Stimulated activated naive CD8-positive, alpha-beta T cell treated with anti-CD3 and anti-CD28 coated beads, Interleukin-15, Interleukin-2, amounts not matched to agents 100 ng/mL and 50 ng/mL, for 24 hours (primary cell): Measurements from ENCODE around the gene AGAP1.

Experiments used
- H3K27ac Mint-ChIP-seq: one replicate; pipeline ENCODE4 v1.8.0; 2021; ENCODE audit warnings: mild to moderate bottlenecking, mixed read lengths
- H3K27me3 Mint-ChIP-seq: one replicate; pipeline ENCODE4 v1.8.0; 2021; ENCODE audit warnings: mixed read lengths
- H3K36me3 Mint-ChIP-seq: one replicate; pipeline ENCODE4 v1.8.0; 2021; ENCODE audit warnings: low read depth, mixed read lengths
- H3K4me1 Mint-ChIP-seq: one replicate; pipeline ENCODE4 v1.8.0; 2021; ENCODE audit warnings: low read depth, mixed read lengths
- H3K4me3 Mint-ChIP-seq: one replicate; pipeline ENCODE4 v1.8.0; 2021; ENCODE audit warnings: mild to moderate bottlenecking, mixed read lengths
- H3K9me3 Mint-ChIP-seq: one replicate; pipeline ENCODE4 v1.8.0; 2021; ENCODE audit warnings: mixed read lengths

Gene AGAP1

DNA sequence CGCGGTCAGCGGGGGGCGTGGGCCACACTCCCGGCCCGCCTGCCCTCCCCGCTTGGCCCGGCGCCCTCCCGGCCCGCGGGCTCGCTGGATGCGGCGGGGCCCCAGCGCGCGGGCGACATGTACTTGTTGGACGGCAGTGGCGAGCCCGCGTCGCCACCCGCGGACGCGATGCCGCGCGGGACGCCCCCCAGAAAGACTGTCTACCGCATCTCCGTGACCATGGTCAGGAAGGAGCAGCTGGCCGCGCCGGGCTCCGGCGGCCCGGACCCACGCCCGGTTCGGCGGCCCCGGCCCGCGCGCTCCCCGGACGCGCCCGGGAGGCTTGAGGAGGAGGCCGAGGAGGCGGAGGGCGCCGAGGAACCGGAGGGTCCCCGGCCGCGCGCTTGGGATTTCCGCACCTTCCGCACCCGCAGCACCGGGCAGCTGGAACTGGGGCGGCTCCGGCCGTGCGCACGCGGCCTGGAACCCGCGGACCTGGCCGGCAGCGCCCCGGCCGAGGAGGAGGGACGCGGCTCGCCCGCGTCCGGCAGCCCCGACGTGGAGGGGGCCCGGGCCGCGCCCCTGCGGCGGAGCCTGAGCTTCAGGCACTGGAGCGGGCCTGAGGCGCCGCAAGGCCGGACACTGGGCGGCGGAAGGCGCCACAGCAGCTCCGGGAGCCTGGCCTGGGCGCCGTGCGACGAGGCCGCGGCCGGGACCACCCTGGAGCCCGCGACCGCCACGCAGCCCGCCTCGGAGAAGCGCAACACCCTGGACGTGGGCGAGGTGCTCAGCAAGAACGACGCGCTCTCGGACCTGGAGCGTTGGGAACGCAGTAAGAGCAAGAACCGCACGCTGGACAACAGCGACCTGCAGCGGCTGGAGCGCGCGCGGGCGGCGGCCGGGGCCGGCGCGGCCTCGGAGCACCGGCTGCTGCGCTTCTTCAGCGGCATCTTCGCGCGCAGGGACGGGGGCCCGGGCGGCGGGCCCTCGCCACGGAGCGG, 176.4 kb downstream of the AGAP1 start:
- no peak overlapping the region for H3K27ac Mint-ChIP-seq
- H3K4me3 Mint-ChIP-seq = no peak overlapping the region
- H3K36me3 Mint-ChIP-seq = no peaks in the 10 kb centered on the region
- H3K9me3 Mint-ChIP-seq = no peaks in the 10 kb centered on the region
- peaks cover 8% of the 10 kb centered on the region for H3K4me1 Mint-ChIP-seq
- peaks cover 53% of the 10 kb centered on the region for H3K27me3 Mint-ChIP-seq

DNA sequence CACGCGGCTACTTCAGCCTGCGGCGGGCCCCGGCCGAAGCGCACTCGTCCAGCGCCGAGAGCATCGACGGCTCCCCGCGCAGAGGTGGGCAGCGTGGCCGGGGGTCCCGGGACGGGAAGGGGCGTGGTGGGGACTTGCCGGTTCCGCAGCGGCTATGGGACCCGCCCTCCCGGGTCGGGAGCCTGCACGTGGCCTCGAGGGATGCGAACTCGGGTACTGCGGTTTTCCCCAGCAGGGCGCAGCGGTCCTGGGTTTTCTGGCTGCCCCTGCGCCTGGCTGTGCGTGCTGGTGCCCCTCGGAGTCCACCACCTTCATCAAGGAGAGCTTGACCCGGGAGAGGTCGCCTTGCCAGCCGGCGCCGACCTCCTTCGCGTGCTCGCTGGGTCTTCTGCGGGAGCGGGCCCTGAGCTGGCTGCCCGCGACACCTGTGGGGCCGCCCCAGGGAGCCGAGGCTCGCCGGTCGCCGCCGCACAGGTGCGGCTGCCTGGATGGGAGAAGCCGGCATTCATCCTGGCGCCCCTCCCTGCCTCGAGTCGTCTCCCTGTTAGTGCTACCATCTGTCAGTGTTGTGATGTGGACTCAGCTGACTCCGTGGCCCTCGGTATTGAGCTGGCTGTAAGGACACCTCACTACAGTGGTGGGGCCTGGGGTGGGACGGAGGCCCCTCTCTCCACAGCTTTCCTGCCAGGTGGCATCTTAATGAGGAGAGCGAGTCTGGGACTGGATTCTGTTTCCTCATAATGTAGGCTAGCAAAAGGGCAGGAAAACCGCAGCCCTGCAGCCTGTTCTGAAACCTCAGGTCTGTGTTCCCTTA, 177.3 kb downstream of the AGAP1 start:
- Mint-ChIP-seq H3K36me3 (no peaks in the 10 kb centered on the region), H3K27ac (no peak overlapping the region), H3K9me3 (no peaks in the 10 kb centered on the region), H3K27me3 (peaks cover 49% of the 10 kb centered on the region), H3K4me3 (peak overlapping the region; percentile 26), H3K4me1 (peaks cover 8% of the 10 kb centered on the region)

GRCh38 chr2:235672720-235673119, 178.9 kb downstream of the AGAP1 start:
- H3K4me1 Mint-ChIP-seq = peaks cover 8% of the 10 kb centered on the region
- H3K4me3 Mint-ChIP-seq = no peak overlapping the region
- H3K36me3 Mint-ChIP-seq = no peaks in the 10 kb centered on the region
- no peak overlapping the region for H3K27ac Mint-ChIP-seq
- peaks cover 39% of the 10 kb centered on the region for H3K27me3 Mint-ChIP-seq
- H3K9me3 Mint-ChIP-seq = no peaks in the 10 kb centered on the region

GRCh38 chr2:235674146-235674545, 180.3 kb downstream of the AGAP1 start:
- Mint-ChIP-seq H3K9me3 (no peaks in the 10 kb centered on the region), H3K27ac (no peak overlapping the region), H3K4me1 (peaks cover 4% of the 10 kb centered on the region)

DNA sequence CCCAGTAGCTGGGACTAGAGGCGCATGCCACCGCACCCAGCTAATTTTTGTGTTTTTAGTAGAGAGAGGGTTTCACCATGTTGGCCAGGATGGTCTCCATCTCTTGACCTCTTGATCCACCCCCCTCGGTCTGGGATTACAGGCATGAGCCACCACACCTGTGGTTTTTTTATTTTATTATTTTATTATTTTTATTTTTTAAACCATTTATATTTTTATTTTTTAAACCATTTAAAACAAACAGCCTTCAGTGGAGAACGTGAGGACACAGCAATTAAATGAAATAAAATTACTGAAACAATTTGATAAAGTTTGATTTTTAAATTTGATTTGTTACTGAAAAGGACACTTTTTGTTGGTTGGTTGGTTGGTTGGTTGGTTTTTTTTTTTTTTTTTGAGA, 181.0 kb downstream of the AGAP1 start:
- H3K9me3 Mint-ChIP-seq = no peaks in the 10 kb centered on the region
- H3K4me1 Mint-ChIP-seq = peaks cover 3% of the 10 kb centered on the region
- no peaks in the 10 kb centered on the region for H3K36me3 Mint-ChIP-seq
- peaks cover 27% of the 10 kb centered on the region for H3K27me3 Mint-ChIP-seq
- H3K27ac Mint-ChIP-seq = no peak overlapping the region
- no peak overlapping the region for H3K4me3 Mint-ChIP-seq

More at GRCh38 chr2:235674146-235674545, 180.3 kb downstream of the AGAP1 start:
- H3K27me3 Mint-ChIP-seq = peaks cover 27% of the 10 kb centered on the region
- H3K4me3 Mint-ChIP-seq = no peak overlapping the region
- no peaks in the 10 kb centered on the region for H3K36me3 Mint-ChIP-seq

DNA sequence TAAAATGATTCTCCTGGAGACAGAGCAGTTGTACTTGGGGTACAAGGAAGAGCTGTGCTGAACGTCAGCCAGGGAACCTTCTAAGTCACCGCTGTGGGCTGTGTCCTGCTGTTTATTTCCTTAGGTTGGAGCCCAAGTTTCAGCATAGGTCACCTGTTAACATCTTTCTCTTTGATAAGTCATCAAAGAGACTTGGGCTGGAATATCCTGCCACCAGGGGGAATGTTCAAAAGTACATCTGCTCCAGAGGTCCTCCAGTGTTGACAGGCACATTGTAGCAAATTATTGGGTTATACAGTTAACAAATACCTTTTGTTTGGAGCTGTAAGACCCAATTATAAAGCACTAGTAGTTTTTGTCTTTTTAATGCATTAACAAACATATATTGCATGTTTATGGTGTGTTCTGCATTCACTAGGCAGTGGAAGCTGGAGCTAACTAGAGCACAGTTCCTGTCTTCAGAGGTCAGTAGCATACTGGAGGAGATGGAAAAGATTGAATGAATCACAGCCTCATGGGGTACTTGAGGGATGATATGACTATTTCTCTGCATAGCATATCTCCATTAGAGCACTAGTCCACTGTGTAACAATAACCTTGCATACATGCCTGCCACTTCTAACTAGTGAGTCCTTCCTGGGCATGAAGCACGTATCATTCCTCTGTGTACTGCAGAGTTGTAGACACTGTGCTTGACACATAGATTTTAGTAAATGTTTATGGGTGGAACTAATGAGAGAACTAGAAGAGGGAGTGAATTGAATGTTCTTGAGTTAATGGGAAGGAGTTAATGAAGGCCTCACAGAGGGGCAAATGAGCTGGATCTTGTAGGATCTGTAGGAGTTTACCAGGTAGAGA, 182.1 kb downstream of the AGAP1 start:
- Mint-ChIP-seq H3K36me3 (no peaks in the 10 kb centered on the region), H3K27ac (no peak overlapping the region), H3K27me3 (peaks cover 27% of the 10 kb centered on the region), H3K4me1 (peaks cover 3% of the 10 kb centered on the region), H3K9me3 (no peaks in the 10 kb centered on the region), H3K4me3 (no peak overlapping the region)

DNA sequence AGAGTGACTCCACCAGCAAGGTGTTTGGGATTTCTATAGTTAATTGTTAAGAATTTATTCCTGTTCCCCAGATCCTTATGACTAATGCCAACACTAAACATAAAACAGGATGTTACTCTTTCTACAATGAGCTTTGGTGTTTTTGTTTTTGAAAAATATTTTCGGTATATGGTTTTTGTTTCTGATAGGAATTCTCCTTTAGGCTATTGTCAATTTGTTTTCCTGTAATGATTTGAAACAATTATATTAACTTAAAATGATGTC, 182.6 kb downstream of the AGAP1 start:
- no peaks in the 10 kb centered on the region for H3K9me3 Mint-ChIP-seq
- no peak overlapping the region for H3K4me3 Mint-ChIP-seq
- peaks cover 25% of the 10 kb centered on the region for H3K27me3 Mint-ChIP-seq
- peaks cover 1% of the 10 kb centered on the region for H3K4me1 Mint-ChIP-seq
- no peak overlapping the region for H3K27ac Mint-ChIP-seq
- H3K36me3 Mint-ChIP-seq = no peaks in the 10 kb centered on the region

DNA sequence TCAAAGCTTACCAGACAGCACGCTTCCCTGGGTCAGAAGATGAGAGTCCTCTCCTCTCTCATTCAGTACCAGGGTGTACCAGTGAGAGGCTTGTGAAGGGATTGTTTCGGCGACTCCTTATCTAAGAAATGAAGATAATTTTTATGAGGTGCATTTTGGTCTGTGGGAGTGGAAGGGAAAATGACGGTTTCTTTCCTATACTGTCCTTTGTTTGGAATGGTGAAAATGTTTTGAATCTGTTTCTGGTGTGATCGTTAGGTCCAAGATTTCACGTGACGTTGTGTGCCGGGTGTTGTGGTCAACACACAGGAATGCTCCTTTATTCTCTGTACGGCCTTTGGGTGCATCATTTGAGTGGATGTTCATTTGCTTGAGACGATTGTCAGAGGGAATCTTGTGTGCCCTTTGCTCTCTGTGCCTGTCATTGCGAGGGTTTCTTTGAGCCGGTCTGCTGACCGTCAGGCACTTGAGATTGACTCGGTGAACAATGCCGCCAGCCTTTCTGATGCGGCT, 183.5 kb downstream of the AGAP1 start:
- H3K9me3 Mint-ChIP-seq = no peaks in the 10 kb centered on the region
- no peaks in the 10 kb centered on the region for H3K4me1 Mint-ChIP-seq
- no peaks in the 10 kb centered on the region for H3K36me3 Mint-ChIP-seq
- no peak overlapping the region for H3K4me3 Mint-ChIP-seq
- H3K27ac Mint-ChIP-seq = no peak overlapping the region
- H3K27me3 Mint-ChIP-seq = peaks cover 17% of the 10 kb centered on the region

DNA sequence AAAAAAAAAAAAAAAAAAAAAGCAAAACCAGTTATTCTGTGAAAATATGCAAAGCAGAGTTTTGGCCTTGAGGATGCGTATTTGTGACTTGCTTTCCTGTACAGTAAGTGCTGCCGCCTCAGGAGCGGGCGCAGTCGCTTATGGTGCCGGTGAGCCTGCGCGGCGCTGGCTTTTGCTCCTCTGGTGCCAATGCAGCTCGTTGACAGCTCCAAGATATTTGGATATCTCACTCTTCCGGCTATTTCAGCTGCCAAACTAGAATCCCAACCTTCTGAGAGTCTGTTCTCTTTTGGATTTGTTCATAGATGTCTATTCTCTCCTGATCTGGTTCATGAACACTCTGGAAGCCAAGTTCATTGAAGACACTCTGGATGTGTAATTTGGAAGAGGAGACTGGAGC, 184.1 kb downstream of the AGAP1 start:
- Mint-ChIP-seq H3K9me3 (no peaks in the 10 kb centered on the region), H3K4me3 (no peak overlapping the region), H3K27me3 (peaks cover 11% of the 10 kb centered on the region), H3K4me1 (no peaks in the 10 kb centered on the region), H3K27ac (no peak overlapping the region), H3K36me3 (no peaks in the 10 kb centered on the region)

DNA sequence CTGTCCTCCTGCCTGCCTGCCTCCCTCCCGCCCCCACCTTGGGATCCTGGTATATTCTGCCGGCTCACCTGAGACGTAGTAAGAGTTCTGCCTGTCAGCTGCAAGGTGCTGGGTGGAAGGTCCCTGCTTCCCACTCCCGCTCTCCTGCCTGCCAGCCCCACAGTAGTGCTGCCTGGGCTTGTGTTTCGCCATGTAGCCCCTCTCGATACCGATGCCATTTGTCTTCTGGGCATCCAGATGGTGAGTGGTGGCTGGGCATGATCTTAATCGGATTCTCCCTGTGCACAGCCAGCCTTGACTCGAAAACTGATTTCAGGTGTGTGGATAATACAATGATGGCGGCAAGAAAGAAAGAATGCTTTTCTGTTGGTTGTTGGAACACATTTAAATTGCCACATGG, 184.9 kb downstream of the AGAP1 start:
- Mint-ChIP-seq H3K27ac (no peak overlapping the region), H3K4me3 (no peak overlapping the region), H3K36me3 (no peaks in the 10 kb centered on the region), H3K9me3 (no peaks in the 10 kb centered on the region), H3K4me1 (no peaks in the 10 kb centered on the region), H3K27me3 (peaks cover 7% of the 10 kb centered on the region)

DNA sequence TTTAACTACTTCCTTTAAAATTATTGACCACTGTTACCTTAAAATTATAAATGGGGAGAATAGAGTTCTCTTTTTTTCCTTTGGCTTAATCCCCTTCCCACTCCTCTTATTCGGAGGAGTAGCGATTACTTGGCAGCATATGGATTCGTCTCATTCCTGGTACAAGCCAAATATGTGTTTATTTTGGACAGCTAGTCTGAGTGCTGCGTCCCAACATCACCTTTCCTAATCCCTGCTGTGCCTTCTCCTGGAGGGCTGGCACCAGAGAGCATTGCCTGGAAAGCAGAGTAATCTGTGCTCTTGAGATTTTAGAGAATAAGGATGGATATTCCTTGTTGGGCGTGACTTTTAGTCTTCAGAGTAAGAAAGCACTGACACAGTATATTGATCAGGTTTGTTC, 185.6 kb downstream of the AGAP1 start:
- Mint-ChIP-seq H3K4me1 (no peaks in the 10 kb centered on the region), H3K36me3 (no peaks in the 10 kb centered on the region), H3K4me3 (no peak overlapping the region), H3K9me3 (no peaks in the 10 kb centered on the region), H3K27ac (no peak overlapping the region), H3K27me3 (peaks cover 4% of the 10 kb centered on the region)

GRCh38 chr2:235685024-235685721, 191.3 kb downstream of the AGAP1 start:
- Mint-ChIP-seq H3K4me3 (no peak overlapping the region), H3K27ac (no peak overlapping the region), H3K27me3 (no peaks in the 10 kb centered on the region)

DNA sequence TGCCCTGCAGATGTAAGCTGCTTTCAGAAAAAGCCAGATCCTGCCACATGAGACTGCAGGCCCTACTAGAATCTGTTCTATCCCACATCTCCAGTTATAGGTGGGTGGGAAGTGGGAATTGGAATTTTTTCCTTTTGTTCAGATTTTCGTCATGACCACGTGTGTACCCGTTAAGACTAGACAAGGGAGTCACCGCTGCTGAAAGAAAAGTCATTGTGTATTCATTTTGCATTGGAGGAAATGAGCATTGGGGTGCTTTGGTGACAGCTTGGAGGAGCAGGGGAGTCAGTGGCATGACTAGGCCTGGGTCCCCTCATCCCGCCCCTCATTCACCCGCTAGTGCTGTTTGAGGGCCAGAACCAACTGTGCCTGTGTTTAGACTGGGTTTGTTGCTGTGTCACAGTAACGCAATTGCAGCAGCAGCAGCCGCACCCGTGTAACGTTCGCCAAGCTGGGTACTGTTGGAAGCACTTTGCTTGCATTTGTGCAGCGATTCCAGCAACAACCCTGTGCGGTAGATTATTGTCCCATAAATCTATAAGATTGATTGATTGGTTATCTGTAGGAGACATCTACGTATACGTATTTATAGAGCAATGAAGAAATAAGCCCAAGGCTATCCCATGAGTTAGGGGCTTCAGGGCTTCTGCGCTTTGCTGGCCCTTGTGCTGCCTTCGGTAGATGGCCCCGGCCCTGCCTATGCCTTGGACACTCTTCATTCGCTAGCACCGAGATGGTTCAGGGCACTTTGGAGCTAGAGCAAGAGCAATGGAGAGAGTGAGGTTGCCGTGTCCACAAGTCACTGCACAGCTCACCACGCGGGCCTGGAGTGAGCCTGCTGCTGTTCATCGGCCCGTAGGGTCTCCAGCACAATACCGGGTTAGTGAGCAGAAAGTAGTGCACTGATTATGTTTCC, 194.9 kb downstream of the AGAP1 start:
- no peak overlapping the region for H3K27ac Mint-ChIP-seq
- H3K4me1 Mint-ChIP-seq = no peaks in the 10 kb centered on the region
- no peaks in the 10 kb centered on the region for H3K27me3 Mint-ChIP-seq
- no peaks in the 10 kb centered on the region for H3K9me3 Mint-ChIP-seq
- no peak overlapping the region for H3K4me3 Mint-ChIP-seq
- no peaks in the 10 kb centered on the region for H3K36me3 Mint-ChIP-seq

More at GRCh38 chr2:235685024-235685721, 191.3 kb downstream of the AGAP1 start:
- Mint-ChIP-seq H3K9me3 (no peaks in the 10 kb centered on the region), H3K36me3 (no peaks in the 10 kb centered on the region), H3K4me1 (no peaks in the 10 kb centered on the region)
